Gastroesophageal sphincter (tissue), 3 donors: ENCODE results near the gene CYTH1.

ENCODE experiments used
- CTCF ChIP-seq, 4 experiments: fragments of 200-600 bp in 2 of 4; fragments of 450-650 bp in 2 of 4; sonication (generic) in 1 of 4; IDR thresholded peaks; one replicate each; pipeline ENCODE4 v1.5.1; 2017 to 2019; ENCODE audit warnings: antibody characterized with exemption in 4 of 4, mild to moderate bottlenecking in 2 of 4, moderate library complexity in 2 of 4
- POLR2A ChIP-seq, 2 donors: fragments of 450-650 bp; IDR thresholded peaks; one replicate each; pipeline ENCODE4 v1.6.1; 2017; ENCODE audit warnings: antibody characterized with exemption in 2 of 2, mild to moderate bottlenecking in 2 of 2, moderate library complexity in 1 of 2

- no peak for TF ChIP-seq CTCF (IDR thresholded peaks at IDR 0.05)
- no peak for TF ChIP-seq POLR2A (IDR thresholded peaks at IDR 0.05)
Measured at GRCh38 chr17:78651554-78651953, 130.5 kb downstream of the CYTH1 start.
